CD8-positive, alpha-beta memory T cell (primary cell): Measurements from ENCODE around the gene PTGFR. TPM values are rescaled to one million over a fixed set of nuclear protein-coding genes. Genes with fewer than 3 reads are reported as not detected.
A peak's percentile ranks its signal among the peaks of the same experiment; 100 is the strongest.

ENCODE experiments used
- CTCF ChIA-PET: fragments of 350-600 bp; sonication (Branson Sonifier 250); formaldehyde crosslinking; loops from one replicate; lab custom pipeline; 2021; ENCODE audit warnings: antibody characterized with exemption; lab: Charles Lee
- POLR2A ChIA-PET: fragments of 350-600 bp; sonication (Branson Sonifier 250); formaldehyde crosslinking; loops from one replicate; lab custom pipeline; 2021; ENCODE audit warnings: antibody characterized with exemption; lab: Charles Lee
- DNase-seq, 5 donors: peaks; one replicate each; pipeline versions ENCODE4 v3.0.0 to v3.0.0-alpha.2; 2020 to 2022; ENCODE audit warnings: mixed read lengths in 1 of 5
- H3K27ac ChIP-seq: one replicate; pipeline ENCODE4 v1.7.0; 2013; ENCODE audit warnings: low read depth, mild to moderate bottlenecking, low read length, moderate library complexity
- H3K27me3 ChIP-seq: 2 replicates; pipeline ENCODE4 v1.7.0; 2013; ENCODE audit warnings: low read length, mild to moderate bottlenecking; ENCODE audit not compliant: insufficient read depth, poor library complexity, severe bottlenecking
- H3K36me3 ChIP-seq: 2 replicates; pipeline ENCODE4 v1.7.0; 2013; ENCODE audit warnings: mild to moderate bottlenecking, low read length, moderate library complexity; ENCODE audit not compliant: insufficient read depth
- H3K4me1 ChIP-seq: 2 replicates; pipeline ENCODE4 v1.7.0; 2013; ENCODE audit warnings: mild to moderate bottlenecking, low read length, moderate library complexity; ENCODE audit not compliant: insufficient read depth
- H3K4me3 ChIP-seq: 2 replicates; pipeline ENCODE4 v1.7.0; 2013; ENCODE audit warnings: mild to moderate bottlenecking, low read length
- H3K9me3 ChIP-seq: 2 replicates; pipeline ENCODE4 v1.7.0; 2013; ENCODE audit warnings: mild to moderate bottlenecking, low read length
- H3K27ac Mint-ChIP-seq, 8 donors: one replicate each; pipeline ENCODE4 v1.8.0; 2020 to 2021; ENCODE audit warnings: mixed read lengths in 8 of 8, mild to moderate bottlenecking in 6 of 8, inconsistent platforms in 3 of 8, moderate library complexity in 3 of 8
- H3K27me3 Mint-ChIP-seq, 2 donors: one replicate each; pipeline ENCODE4 v1.8.0; 2020 to 2021; ENCODE audit warnings: mixed read lengths in 2 of 2, mild to moderate bottlenecking in 1 of 2, moderate library complexity in 1 of 2
- H3K36me3 Mint-ChIP-seq, 3 donors: one replicate each; pipeline ENCODE4 v1.8.0; 2020 to 2021; ENCODE audit warnings: mixed read lengths in 3 of 3, inconsistent platforms in 1 of 3, mild to moderate bottlenecking in 1 of 3
- H3K4me1 Mint-ChIP-seq, 3 donors: one replicate each; pipeline ENCODE4 v1.8.0; 2020 to 2021; ENCODE audit warnings: mixed read lengths in 3 of 3, inconsistent platforms in 1 of 3, mild to moderate bottlenecking in 1 of 3
- H3K4me3 Mint-ChIP-seq, 7 donors: one replicate each; pipeline ENCODE4 v1.8.0; 2020 to 2021; ENCODE audit warnings: mixed read lengths in 7 of 7, mild to moderate bottlenecking in 6 of 7, moderate library complexity in 4 of 7, inconsistent platforms in 2 of 7
- H3K9me3 Mint-ChIP-seq, 5 donors: one replicate each; pipeline ENCODE4 v1.8.0; 2020 to 2022; ENCODE audit warnings: mixed read lengths in 5 of 5, mild to moderate bottlenecking in 3 of 5, moderate library complexity in 2 of 5, inconsistent platforms in 1 of 5
- polyA plus RNA-seq: library from polyadenylated mRNA; unstranded; fragments of 300-500 nt; fragmentation: Illumina TruSeq; gene quantifications from one replicate; pipeline ENCODE4 v1.2.3, GENCODE V29; 2021
- total RNA-seq, 2 experiments: library from RNA; stranded (reverse); gene quantifications; one replicate each; pipeline ENCODE4 v1.2.3, GENCODE V29; 2021

PTGFR gene
- total and polyA plus RNA-seq, 3 experiments from 2014 or later: not detected

DNA sequence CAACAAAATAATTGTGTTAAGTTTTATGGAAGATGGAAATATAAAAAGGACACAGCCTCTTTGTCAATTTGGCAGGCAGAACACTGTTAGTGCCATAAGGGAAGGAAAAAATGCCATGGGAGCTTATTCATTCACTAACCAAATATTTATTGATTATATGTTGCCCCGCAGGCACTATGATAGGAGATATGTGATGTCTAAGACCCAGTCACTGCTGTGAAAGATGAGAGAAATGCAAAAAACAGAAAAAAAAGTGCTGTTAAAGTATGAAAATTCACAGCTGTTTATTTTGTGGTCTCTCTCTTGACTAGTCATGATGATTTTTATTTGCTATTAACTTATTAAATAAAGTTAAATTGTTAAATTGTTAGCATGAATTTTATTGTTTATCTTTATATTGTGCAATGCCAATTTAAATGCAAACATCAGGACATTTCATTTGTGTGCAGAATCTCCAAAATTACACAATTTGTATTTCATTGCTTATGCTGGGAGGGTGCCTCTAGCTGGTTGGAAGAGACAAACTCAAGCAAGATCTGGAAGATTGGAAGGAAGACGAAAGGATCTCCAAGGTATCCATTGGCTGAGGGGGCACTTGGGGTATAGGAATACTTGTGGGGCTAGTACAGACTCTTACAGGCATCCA lies 17.8 kb upstream of the PTGFR start:
- H3K9me3 ChIP-seq: no peaks in the 10 kb centered on the region
- peaks cover 0 to 2% of the 10 kb centered on the region in 2 donors for H3K27me3 Mint-ChIP-seq
- ChIA-PET CTCF (no interaction called here), POLR2A (no interaction called here)
- no peaks in the 10 kb centered on the region for H3K4me1 ChIP-seq
- H3K4me1 Mint-ChIP-seq: no peaks in the 10 kb centered on the region
- no peak overlapping the region for H3K27ac ChIP-seq
- H3K36me3 ChIP-seq: no peaks in the 10 kb centered on the region
- H3K27ac Mint-ChIP-seq: no peak overlapping the region
- DNase-seq: no peak
- no peak overlapping the region for H3K4me3 Mint-ChIP-seq
- peaks cover 0 to 6% (median 0%) of the 10 kb centered on the region in 5 donors for H3K9me3 Mint-ChIP-seq
- H3K27me3 ChIP-seq: no peaks in the 10 kb centered on the region
- H3K4me3 ChIP-seq: no peak overlapping the region
- H3K36me3 Mint-ChIP-seq: no peaks in the 10 kb centered on the region

DNA sequence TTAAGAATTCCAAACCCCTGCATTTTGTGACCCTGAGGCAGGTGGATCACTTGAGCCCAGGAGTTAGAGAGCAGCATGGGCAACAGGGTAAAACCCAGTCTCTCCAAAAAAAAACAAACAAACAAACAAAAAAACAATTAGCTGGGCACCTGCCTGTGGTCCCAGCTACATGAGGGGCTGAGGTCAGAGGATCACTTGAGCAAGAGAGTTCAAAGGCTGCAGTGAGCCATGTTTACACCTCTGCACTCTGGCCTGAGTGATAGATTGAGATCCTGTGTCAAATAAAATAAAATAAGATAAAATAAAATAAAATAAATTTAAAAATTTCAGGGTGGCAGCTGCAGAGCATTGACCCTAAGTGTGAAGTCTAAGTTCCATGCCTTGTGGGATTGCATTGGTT lies 16.7 kb upstream of the PTGFR start:
- Mint-ChIP-seq H3K27ac (no peak overlapping the region), H3K4me3 (no peak overlapping the region), H3K9me3 (peaks cover 0 to 6% (median 0%) of the 10 kb centered on the region in 5 donors), H3K27me3 (peaks cover 0 to 2% of the 10 kb centered on the region in 2 donors), H3K4me1 (no peaks in the 10 kb centered on the region), H3K36me3 (no peaks in the 10 kb centered on the region)
- DNase-seq: no peak
- CTCF ChIA-PET: no interaction called here
- POLR2A ChIA-PET: no interaction called here
- Histone ChIP-seq H3K36me3 (no peaks in the 10 kb centered on the region), H3K27ac (no peak overlapping the region), H3K9me3 (no peaks in the 10 kb centered on the region), H3K4me3 (no peak overlapping the region), H3K27me3 (no peaks in the 10 kb centered on the region), H3K4me1 (no peaks in the 10 kb centered on the region)

DNA sequence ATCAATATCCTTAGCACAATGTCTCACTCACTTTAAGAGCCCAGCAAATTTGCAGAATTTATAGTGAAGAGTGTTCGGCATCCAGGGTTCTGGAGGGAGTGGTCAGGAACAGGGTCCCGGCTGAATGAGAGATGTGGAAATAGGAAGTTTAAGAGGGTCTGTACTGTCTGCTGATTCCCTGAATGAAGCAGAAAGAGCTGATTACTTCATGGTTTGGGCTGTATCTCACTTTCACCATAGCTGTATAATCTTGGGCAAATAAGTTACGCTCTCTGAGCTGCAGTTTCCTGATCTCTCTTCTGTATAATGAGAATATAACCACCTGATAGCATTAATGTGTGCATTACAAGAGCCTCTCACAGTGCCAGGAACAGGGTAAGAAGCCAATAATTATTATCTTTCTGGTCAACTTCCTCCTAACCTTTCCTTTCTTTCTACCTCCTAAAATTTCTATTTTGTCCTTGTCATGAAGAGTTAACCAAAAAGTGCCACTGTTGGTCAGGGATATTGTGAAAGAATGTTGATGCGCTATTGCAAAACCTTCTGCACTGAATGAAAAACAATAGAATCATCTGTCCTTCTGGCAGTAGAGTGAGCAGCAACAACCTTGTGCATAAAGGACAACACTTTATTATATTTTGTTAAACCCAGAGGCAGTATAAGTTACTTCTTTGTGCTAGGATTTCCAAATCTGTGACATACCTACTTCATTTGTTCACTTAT lies 14.7 kb upstream of the PTGFR start:
- peaks cover 0 to 6% (median 0%) of the 10 kb centered on the region in 5 donors for H3K9me3 Mint-ChIP-seq
- CTCF ChIA-PET: no interaction called here
- Histone ChIP-seq H3K36me3 (no peaks in the 10 kb centered on the region), H3K27ac (no peak overlapping the region), H3K9me3 (no peaks in the 10 kb centered on the region), H3K4me3 (no peak overlapping the region), H3K4me1 (no peaks in the 10 kb centered on the region), H3K27me3 (no peaks in the 10 kb centered on the region)
- peaks cover 0 to 2% of the 10 kb centered on the region in 2 donors for H3K27me3 Mint-ChIP-seq
- H3K27ac Mint-ChIP-seq: no peak overlapping the region
- no peaks in the 10 kb centered on the region for H3K36me3 Mint-ChIP-seq
- H3K4me1 Mint-ChIP-seq: no peaks in the 10 kb centered on the region
- no peak overlapping the region for H3K4me3 Mint-ChIP-seq
- DNase-seq: no peak
- POLR2A ChIA-PET: no interaction called here

DNA sequence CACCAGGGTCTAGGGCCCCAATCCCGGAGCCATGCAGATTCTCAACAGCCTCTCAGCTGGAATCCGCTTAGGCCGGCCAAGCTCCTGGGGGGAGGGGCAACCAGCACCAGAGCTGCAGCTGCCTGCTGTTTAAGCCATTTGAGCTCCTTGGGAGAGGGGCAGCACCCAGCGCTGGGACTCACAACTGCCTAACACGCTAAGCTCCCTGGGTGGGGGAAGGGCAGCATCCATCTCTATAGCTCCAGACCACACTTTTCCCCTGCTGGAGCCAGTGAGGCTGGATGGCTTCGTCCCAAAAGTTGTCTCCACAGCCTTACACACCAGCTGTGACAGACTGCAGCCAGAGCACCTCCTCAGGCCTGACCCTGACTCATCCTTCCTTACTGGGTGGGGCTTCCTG lies 6.9 kb upstream of the PTGFR start:
- H3K4me3 Mint-ChIP-seq: no peak overlapping the region
- ChIA-PET CTCF (no interaction called here), POLR2A (no interaction called here)
- Histone ChIP-seq H3K36me3 (no peaks in the 10 kb centered on the region), H3K9me3 (no peaks in the 10 kb centered on the region), H3K4me3 (no peak overlapping the region), H3K4me1 (no peaks in the 10 kb centered on the region), H3K27me3 (no peaks in the 10 kb centered on the region), H3K27ac (no peak overlapping the region)
- H3K27me3 Mint-ChIP-seq: peaks cover 0 to 5% of the 10 kb centered on the region in 2 donors
- H3K9me3 Mint-ChIP-seq: peaks cover 3 to 6% (median 4%) of the 10 kb centered on the region in 5 donors
- H3K36me3 Mint-ChIP-seq: no peaks in the 10 kb centered on the region
- H3K27ac Mint-ChIP-seq: no peak overlapping the region
- no peak for DNase-seq
- no peaks in the 10 kb centered on the region for H3K4me1 Mint-ChIP-seq

DNA sequence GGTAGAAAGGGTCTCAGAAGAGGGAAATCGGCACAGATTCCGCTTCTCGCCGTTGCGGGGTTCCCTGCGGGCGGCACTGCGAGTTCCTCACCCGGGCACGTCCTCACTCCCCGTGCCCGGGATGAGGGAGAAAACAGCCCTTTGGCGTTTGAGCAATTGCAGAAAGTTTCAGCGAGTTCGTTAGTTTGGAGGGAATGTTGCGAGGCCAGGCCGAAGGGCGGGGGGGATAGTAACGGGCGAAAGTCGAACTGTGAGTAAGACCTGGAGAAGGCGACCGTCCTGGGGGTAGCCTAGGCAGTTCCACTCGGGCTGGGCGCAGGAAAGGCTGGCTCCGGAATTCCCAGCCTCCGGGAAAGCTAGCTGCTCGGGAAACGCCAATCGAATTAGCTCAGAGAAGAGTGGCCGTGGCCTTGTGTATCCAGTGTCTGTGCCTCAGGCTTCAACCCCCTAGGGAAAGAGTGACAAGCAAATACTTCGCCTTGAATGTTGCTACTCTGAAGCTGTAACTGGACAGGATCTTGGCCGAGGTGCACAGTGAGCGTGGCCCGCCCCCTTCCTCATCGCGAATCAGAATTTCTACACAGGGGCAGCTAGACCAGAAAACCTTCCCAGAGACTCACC lies 787 bp downstream of the PTGFR start:
- H3K4me3 ChIP-seq: no peak overlapping the region
- DNase-seq: peak in 1 of 5 donors; percentile 2
- peaks cover 11 to 28% of the 10 kb centered on the region in 2 donors for H3K27me3 Mint-ChIP-seq
- no peak overlapping the region for H3K27ac ChIP-seq
- H3K4me3 Mint-ChIP-seq: no peak overlapping the region
- CTCF ChIA-PET: no interaction called here
- no peak overlapping the region for H3K27ac Mint-ChIP-seq
- H3K4me1 Mint-ChIP-seq: peaks cover 0 to 3% (median 0%) of the 10 kb centered on the region in 3 donors
- no peaks in the 10 kb centered on the region for H3K36me3 Mint-ChIP-seq
- H3K9me3 ChIP-seq: no peaks in the 10 kb centered on the region
- no peaks in the 10 kb centered on the region for H3K27me3 ChIP-seq
- H3K4me1 ChIP-seq: no peaks in the 10 kb centered on the region
- peaks cover 3 to 17% (median 3%) of the 10 kb centered on the region in 5 donors for H3K9me3 Mint-ChIP-seq
- POLR2A ChIA-PET: no interaction called here
- no peaks in the 10 kb centered on the region for H3K36me3 ChIP-seq

DNA sequence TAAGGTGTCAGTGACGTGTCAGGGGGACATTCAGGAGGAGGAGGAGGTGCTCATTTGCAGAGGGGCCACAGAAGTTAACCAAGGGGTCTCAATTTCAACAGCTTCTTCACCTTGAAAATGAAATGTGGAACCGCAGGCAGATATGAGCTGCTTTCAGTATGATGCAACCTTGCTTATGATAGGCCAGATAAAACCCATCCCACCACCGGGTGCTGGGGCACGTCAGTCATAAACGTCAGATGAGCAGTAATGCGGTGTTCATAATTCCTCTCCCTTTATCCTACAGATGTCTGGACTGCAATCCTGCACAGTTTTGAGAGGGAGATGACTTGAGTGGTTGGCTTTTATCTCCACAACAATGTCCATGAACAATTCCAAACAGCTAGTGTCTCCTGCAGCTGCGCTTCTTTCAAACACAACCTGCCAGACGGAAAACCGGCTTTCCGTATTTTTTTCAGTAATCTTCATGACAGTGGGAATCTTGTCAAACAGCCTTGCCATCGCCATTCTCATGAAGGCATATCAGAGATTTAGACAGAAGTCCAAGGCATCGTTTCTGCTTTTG lies 1.7 kb downstream of the PTGFR start:
- ChIA-PET CTCF (no interaction called here), POLR2A (no interaction called here)
- Histone ChIP-seq H3K27ac (no peak overlapping the region), H3K27me3 (no peaks in the 10 kb centered on the region), H3K4me3 (no peak overlapping the region), H3K4me1 (no peaks in the 10 kb centered on the region), H3K36me3 (no peaks in the 10 kb centered on the region), H3K9me3 (no peaks in the 10 kb centered on the region)
- peaks cover 0 to 3% (median 0%) of the 10 kb centered on the region in 3 donors for H3K4me1 Mint-ChIP-seq
- DNase-seq: no peak
- peaks cover 11 to 28% of the 10 kb centered on the region in 2 donors for H3K27me3 Mint-ChIP-seq
- H3K9me3 Mint-ChIP-seq: peaks cover 0 to 17% (median 3%) of the 10 kb centered on the region in 5 donors
- no peaks in the 10 kb centered on the region for H3K36me3 Mint-ChIP-seq
- no peak overlapping the region for H3K27ac Mint-ChIP-seq
- no peak overlapping the region for H3K4me3 Mint-ChIP-seq

DNA sequence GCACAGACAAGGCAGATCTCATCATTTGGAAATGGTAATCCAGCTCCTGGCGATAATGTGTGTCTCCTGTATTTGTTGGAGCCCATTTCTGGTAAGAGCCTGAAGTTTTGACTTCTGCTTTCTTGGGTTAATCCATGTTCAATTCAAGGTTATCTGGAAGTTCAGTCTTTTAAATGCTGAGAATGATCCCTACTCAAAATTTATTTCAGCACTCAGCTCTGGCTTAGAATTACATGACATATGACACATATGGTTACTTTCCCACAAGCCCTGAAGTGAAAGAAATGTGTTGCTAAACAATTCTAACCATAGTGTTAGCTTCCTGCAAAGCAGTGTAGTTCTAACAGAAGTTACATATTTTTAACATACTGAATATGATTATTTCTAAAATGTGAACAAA lies 2.7 kb downstream of the PTGFR start:
- no peak overlapping the region for H3K4me3 Mint-ChIP-seq
- Histone ChIP-seq H3K9me3 (no peaks in the 10 kb centered on the region), H3K4me1 (no peaks in the 10 kb centered on the region), H3K36me3 (no peaks in the 10 kb centered on the region), H3K27ac (no peak overlapping the region), H3K4me3 (no peak overlapping the region), H3K27me3 (no peaks in the 10 kb centered on the region)
- ChIA-PET CTCF (no interaction called here), POLR2A (no interaction called here)
- H3K36me3 Mint-ChIP-seq: no peaks in the 10 kb centered on the region
- H3K27ac Mint-ChIP-seq: no peak overlapping the region
- no peak for DNase-seq
- H3K4me1 Mint-ChIP-seq: peaks cover 0 to 3% (median 0%) of the 10 kb centered on the region in 3 donors
- H3K27me3 Mint-ChIP-seq: peaks cover 11 to 28% of the 10 kb centered on the region in 2 donors
- H3K9me3 Mint-ChIP-seq: peaks cover 0 to 13% (median 2%) of the 10 kb centered on the region in 5 donors

DNA sequence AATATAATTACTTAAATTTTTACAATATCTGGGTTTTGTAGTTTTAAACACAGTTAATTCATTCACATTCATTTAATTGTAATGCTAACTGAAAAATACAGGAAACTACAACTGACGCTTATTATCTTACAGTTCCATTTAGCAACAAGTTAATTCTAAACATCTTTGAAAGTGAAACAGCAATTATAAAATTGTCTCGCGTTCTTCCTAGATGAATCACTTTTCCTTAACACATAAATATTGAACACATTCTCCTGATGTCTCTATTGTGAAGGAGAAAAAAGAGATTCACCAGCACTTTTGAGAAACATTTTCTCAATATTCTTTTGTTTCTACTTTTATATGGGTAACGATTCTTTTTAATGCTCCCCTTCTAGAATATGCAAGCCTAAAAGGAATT lies 6.4 kb downstream of the PTGFR start:
- Histone ChIP-seq H3K36me3 (no peaks in the 10 kb centered on the region), H3K27ac (no peak overlapping the region), H3K4me3 (no peak overlapping the region), H3K9me3 (no peaks in the 10 kb centered on the region), H3K4me1 (no peaks in the 10 kb centered on the region), H3K27me3 (no peaks in the 10 kb centered on the region)
- Mint-ChIP-seq H3K27ac (no peak overlapping the region), H3K4me1 (no peaks in the 10 kb centered on the region), H3K9me3 (peaks cover 0 to 6% (median 0%) of the 10 kb centered on the region in 5 donors), H3K36me3 (no peaks in the 10 kb centered on the region), H3K27me3 (peaks cover 4 to 9% of the 10 kb centered on the region in 2 donors), H3K4me3 (no peak overlapping the region)
- POLR2A ChIA-PET: no interaction called here
- DNase-seq: no peak
- CTCF ChIA-PET: no interaction called here
